Loucy (cell line): Measurements from ENCODE around the gene GFPT2.

Source experiments
- H2AFZ ChIP-seq: fragments of 200-600 bp; sonication (generic); 2 replicates; pipeline ENCODE4 v1.6.0; 2016; ENCODE audit warnings: antibody characterized with exemption, mild to moderate bottlenecking, low read length, moderate library complexity
- H3F3A ChIP-seq: fragments of 200-600 bp; 2 replicates; pipeline ENCODE4 v1.6.0; 2016; ENCODE audit warnings: antibody characterized with exemption, low read depth, mild to moderate bottlenecking
- H3K27me3 ChIP-seq: fragments of 200-600 bp; sonication (generic); 2 replicates; pipeline ENCODE4 v1.6.1; 2014; ENCODE audit warnings: low read length, mild to moderate bottlenecking; ENCODE audit not compliant: insufficient read depth, poor library complexity, severe bottlenecking
- H3K36me3 ChIP-seq: fragments of 200-600 bp; sonication (generic); 2 replicates; pipeline ENCODE4 v1.6.1; 2016; ENCODE audit warnings: low read length; ENCODE audit not compliant: insufficient read depth
- H3K4me1 ChIP-seq: fragments of 200-600 bp; sonication (generic); 2 replicates; pipeline ENCODE4 v1.5.1; 2014; ENCODE audit warnings: low read length, mild to moderate bottlenecking; ENCODE audit not compliant: insufficient read depth, poor library complexity, severe bottlenecking
- H3K4me2 ChIP-seq: fragments of 200-600 bp; sonication (generic); 2 replicates; pipeline ENCODE4 v1.6.0; 2014; ENCODE audit warnings: antibody characterized with exemption, low read length, low read depth, mild to moderate bottlenecking; ENCODE audit not compliant: poor library complexity, severe bottlenecking
- H3K4me3 ChIP-seq: fragments of 200-600 bp; sonication (generic); 2 replicates; pipeline ENCODE4 v1.5.1; 2014; ENCODE audit warnings: low read length, mild to moderate bottlenecking, mixed read lengths; ENCODE audit not compliant: poor library complexity, severe bottlenecking
- H3K79me2 ChIP-seq: fragments of 200-600 bp; sonication (generic); 2 replicates; pipeline ENCODE4 v1.6.1; 2014; ENCODE audit warnings: low read length; ENCODE audit not compliant: insufficient read depth
- H3K9ac ChIP-seq: fragments of 200-600 bp; sonication (generic); 2 replicates; pipeline ENCODE4 v1.6.0; 2014; ENCODE audit warnings: mild to moderate bottlenecking, low read depth, low read length, moderate library complexity; ENCODE audit not compliant: poor library complexity, severe bottlenecking
- H3K9me2 ChIP-seq: fragments of 200-600 bp; sonication (generic); replicated peaks from 2 replicates; pipeline ENCODE4 v1.6.1; 2016; ENCODE audit warnings: low read depth, low read length, mixed read lengths
- H3K9me3 ChIP-seq: fragments of 200-600 bp; sonication (generic); 2 replicates; pipeline ENCODE4 v1.6.1; 2014; ENCODE audit warnings: mild to moderate bottlenecking, antibody characterized with exemption, low read length, low read depth; ENCODE audit not compliant: insufficient read depth
- H4K20me1 ChIP-seq: fragments of 200-600 bp; sonication (generic); 2 replicates; pipeline ENCODE4 v1.6.0; 2014; ENCODE audit warnings: antibody characterized with exemption, low read length, mild to moderate bottlenecking; ENCODE audit not compliant: insufficient read depth, poor library complexity, severe bottlenecking
- CTCF ChIP-seq: fragments of 200-600 bp; sonication (generic); conservative IDR thresholded peaks from 2 replicates; pipeline ENCODE4 v1.5.1; 2014; ENCODE audit warnings: mild to moderate bottlenecking, antibody characterized with exemption, low read length
- EZH2phosphoT487 ChIP-seq: fragments of 200-600 bp; IDR thresholded peaks from 2 replicates; pipeline ENCODE4 v1.6.1; 2018; ENCODE audit warnings: antibody characterized with exemption, mild to moderate bottlenecking, moderate library complexity, borderline replicate concordance

GFPT2 gene

DNA sequence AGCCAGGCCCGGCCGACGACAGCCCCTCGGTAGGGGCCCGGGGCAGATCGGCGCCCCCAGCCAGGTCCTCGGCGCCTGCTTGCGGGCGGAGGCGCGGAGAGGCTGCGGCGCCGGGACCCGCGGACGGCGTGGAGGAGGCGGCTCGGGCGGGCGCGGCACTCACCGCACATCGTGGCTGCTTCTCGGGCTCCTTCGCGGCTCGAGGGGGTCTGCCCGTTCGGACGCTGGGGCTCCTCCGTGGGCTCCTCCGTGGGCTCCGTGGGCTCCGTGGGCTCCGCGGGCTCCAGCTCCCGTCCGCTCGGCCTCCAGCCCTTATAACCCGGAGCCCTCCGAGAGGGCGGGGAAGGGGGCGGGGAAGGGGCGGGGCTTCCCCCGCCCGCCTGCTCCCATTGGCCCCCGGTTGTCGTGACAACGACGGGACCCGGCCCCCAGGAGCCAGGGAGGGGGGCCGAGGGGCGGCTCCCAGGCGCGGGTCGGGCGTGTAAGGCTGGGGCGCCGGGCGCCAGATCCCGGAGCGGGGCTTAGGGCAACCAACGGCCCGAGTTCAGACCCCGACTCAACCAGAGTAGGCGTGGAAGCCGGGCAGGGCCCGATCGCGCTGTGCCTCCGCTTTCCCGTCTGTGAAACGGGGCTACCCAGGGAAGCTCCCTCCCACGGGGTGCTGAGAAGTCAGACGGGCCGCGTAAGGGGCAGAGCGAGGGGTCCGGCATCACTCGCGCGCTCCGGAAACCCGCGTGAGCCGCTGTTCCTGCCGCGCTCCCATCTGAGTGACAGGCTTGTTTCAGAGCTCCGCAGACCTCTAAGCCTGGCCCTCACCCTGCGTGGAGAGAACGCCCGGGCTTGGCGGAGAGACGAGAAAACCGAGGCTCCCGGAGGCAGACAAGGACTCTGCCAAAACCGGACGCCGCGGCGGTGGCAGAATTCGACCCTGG is at the start of gene GFPT2:
GFPT2 (minus strand) TSS at position 289 of the 932 bp plus-strand sequence; CDS start at position 170, 119 bp downstream.
- Histone ChIP-seq H3K36me3 (no peaks in the 10 kb centered on the region), H3K4me2 (no peak within 1 kb of the TSS), H3F3A (no peaks in the 10 kb centered on the region), H3K4me1 (no peaks in the 10 kb centered on the region), H4K20me1 (no peaks in the 10 kb centered on the region), H3K4me3 (no peak within 1 kb of the TSS), H3K9me2 (no peaks in the 10 kb centered on the region), H3K27me3 (no peaks in the 10 kb centered on the region), H3K9ac (no peak within 1 kb of the TSS), H3K9me3 (no peaks in the 10 kb centered on the region), H2AFZ (no peak within 1 kb of the TSS), H3K79me2 (no peaks in the 10 kb centered on the region)
- TF ChIP-seq EZH2phosphoT487 = no peak
- no peak for TF ChIP-seq CTCF

- Histone ChIP-seq H3K79me2 (no peaks in the 10 kb centered on the region), H3K27me3 (no peaks in the 10 kb centered on the region), H4K20me1 (no peaks in the 10 kb centered on the region), H3F3A (no peaks in the 10 kb centered on the region), H2AFZ (no peak overlapping the region), H3K4me1 (no peaks in the 10 kb centered on the region), H3K4me2 (no peak overlapping the region), H3K36me3 (no peaks in the 10 kb centered on the region), H3K9me3 (no peaks in the 10 kb centered on the region), H3K4me3 (no peak overlapping the region), H3K9ac (no peak overlapping the region), H3K9me2 (no peaks in the 10 kb centered on the region)
- no peak for TF ChIP-seq EZH2phosphoT487
- no peak for TF ChIP-seq CTCF
These were observed 49.6 kb upstream of the GFPT2 start for GRCh38 chr5:180402716-180403115.

GRCh38 chr5:180401229-180401907 is 48.2 kb upstream of the GFPT2 start:
- Histone ChIP-seq H3K36me3 (no peaks in the 10 kb centered on the region), H4K20me1 (no peaks in the 10 kb centered on the region), H3F3A (no peaks in the 10 kb centered on the region), H3K4me3 (no peak overlapping the region), H3K9me2 (no peaks in the 10 kb centered on the region), H3K4me2 (no peak overlapping the region), H3K9me3 (no peaks in the 10 kb centered on the region), H3K4me1 (no peaks in the 10 kb centered on the region), H3K9ac (no peak overlapping the region), H3K79me2 (no peaks in the 10 kb centered on the region), H3K27me3 (no peaks in the 10 kb centered on the region), H2AFZ (no peak overlapping the region)
- TF ChIP-seq EZH2phosphoT487 (no peak), CTCF (no peak)
